GM21717 (cell line): ENCODE results near the gene ANKLE1.
A peak's percentile ranks its signal among the peaks of the same experiment; 100 is the strongest.

ENCODE experiments used
- ATAC-seq: cut with Tn5 transposase; IDR thresholded peaks from one replicate; pipeline ENCODE4 v1.9.1; 2021; ENCODE audit warnings: mild to moderate bottlenecking, moderate library complexity; ENCODE audit not compliant: unreplicated experiment

Gene ANKLE1

GRCh38 chr19:17305216-17305516 is 23.5 kb downstream of the ANKLE1 start:
- no peak for ATAC-seq

DNA sequence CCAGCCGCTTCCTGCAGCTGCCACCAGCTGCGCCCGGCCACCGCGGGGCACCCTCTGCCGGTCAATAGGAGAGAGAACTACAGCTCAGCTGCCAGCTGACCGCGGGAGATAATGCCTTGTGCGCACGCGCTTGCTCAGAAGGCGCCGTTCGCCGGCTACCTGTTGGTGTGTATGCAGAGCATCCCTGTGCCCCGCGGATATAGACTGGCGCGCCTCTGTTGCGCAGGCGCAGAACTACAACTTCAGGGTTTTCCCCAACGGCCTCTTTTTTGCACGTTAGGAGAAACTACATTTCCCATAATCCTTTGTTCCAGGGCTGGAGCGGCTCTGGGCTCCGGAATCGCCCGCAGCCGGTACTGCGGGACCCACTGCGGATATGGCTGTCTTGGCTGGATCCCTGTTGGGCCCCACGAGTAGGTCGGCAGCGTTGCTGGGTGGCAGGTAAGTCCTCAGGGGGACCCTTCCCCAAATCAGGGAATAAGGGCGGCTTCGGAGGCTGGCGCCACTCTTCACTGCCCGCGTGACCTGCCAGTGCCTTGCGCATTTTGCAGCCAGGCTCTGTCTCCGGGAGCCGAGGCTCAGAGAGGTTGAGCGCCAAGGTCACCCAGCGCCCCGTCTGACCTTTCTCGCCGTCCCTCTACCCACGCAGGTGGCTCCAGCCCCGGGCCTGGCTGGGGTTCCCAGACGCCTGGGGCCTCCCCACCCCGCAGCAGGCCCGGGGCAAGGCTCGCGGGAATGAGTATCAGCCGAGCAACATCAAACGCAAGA is 24.0 kb downstream of the ANKLE1 start, which contains the start of gene MRPL34:
Gene MRPL34 (plus strand): TSS at position 356 of the 768 bp plus-strand sequence. CDS start 21 bp downstream, at position 377.
- peak; percentile 46 for ATAC-seq

DNA sequence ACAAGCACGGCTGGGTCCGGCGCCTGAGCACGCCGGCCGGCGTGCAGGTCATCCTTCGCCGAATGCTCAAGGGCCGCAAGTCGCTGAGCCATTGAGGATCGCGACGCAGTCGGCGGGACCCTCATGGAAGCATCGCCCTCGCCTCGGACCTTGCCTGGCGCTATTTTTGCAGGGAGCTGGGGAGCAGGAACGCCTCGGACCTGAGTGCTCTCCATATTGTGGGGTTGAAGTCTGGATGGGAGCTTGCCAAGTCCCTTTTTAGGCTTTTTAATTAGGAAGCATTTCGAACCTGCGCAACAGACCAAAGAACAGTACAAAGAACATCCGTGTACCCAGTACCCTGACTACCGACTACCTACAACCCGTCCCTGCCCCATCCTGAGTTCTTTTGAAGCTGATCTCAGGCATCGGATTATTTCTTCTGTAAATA is 24.6 kb downstream of the ANKLE1 start:
- ATAC-seq: no peak

DNA sequence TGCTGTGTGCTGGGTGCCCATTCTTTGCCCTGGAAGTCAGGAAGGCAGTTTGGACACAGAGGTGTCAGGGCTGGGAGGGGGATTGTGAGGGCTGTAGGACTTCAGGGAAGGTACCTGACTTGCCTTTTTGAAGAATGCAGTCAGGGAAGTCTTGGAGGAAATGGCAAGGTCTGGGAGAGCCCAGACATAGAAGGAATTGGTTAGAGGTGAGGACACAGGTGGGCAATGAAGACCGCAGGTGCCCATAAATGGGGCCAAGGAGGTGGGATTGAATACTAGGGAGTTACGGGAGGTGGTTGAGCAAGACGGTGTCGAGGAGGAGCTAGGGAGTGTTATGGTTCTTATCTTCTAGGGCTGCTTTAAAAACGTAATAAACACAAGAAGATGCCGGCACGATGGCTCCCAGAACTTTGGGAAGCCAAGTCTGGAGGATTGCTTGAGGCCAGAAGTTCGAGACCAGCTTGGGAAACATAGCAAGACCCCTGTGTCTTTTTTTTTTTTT is 26.2 kb downstream of the ANKLE1 start:
- no peak for ATAC-seq

DNA sequence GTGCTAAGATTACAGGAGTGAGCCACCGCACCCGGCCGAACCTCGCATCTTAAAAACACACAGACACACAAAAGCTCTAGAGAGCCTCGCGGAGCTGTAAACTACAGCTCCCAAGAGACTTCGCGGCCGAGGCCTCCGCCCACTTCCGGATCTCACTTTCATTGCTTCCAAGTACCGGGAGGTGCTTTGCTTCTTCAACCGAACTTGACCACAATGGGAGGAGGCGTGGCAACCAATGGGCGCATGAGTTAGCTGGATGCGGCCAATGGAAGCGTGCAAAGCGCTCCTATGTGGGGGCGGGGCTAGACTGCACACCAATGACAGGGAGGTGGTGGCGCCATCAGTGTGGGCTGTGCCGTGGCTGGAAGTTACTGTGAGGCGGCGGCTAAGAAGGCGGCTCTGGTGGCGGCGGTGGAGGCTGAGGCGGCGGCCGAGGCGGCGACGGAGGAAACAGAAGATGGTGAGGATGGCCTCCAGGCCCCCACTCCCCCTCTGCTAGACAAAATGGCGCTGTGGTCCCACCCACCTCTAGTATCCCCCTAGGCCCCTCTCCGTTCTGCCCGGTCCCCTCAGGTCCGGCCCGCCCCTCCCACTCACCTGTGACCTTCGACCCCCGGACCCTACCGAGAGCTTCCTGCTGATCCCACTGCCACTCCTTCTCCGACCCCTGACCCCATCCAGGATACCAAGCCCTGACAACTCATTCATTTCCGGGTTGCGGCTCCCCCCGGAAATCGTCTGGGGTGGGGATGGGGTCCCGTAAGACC is 27.7 kb downstream of the ANKLE1 start, which contains the start of gene DDA1:
Gene DDA1 (plus strand): TSS at position 366 of the 767 bp plus-strand sequence. CDS start 92 bp downstream, at position 458.
- ATAC-seq: peak; percentile 50

- ATAC-seq: no peak
These were observed 28.3 kb downstream of the ANKLE1 start for GRCh38 chr19:17309965-17310461.

GRCh38 chr19:17311455-17312188 is 29.9 kb downstream of the ANKLE1 start:
- no peak for ATAC-seq

- ATAC-seq: no peak
These were observed 30.8 kb downstream of the ANKLE1 start for GRCh38 chr19:17312189-17313113.

GRCh38 chr19:17314007-17314593 is 32.4 kb downstream of the ANKLE1 start:
- no peak for ATAC-seq

DNA sequence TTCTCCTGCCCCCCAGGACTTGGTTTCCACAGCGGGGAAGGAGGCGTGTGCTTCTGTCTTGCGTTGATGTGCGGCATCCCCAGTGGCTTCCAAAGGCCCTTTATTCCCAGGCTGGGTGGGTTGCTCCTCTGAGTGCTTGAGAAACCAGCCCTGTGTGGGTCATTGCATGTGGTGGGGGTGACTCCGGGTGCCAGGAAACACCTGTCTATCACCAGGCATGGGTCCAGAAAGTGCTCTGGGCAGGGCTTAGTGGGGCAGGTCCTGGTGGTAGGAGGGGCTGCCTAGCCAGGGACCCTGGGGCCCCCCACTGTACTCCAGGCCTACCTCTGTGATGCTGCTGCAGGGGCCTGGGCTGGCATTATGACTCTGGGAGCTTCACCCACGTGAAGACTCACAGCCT is 37.3 kb downstream of the ANKLE1 start:
- ATAC-seq: no peak

DNA sequence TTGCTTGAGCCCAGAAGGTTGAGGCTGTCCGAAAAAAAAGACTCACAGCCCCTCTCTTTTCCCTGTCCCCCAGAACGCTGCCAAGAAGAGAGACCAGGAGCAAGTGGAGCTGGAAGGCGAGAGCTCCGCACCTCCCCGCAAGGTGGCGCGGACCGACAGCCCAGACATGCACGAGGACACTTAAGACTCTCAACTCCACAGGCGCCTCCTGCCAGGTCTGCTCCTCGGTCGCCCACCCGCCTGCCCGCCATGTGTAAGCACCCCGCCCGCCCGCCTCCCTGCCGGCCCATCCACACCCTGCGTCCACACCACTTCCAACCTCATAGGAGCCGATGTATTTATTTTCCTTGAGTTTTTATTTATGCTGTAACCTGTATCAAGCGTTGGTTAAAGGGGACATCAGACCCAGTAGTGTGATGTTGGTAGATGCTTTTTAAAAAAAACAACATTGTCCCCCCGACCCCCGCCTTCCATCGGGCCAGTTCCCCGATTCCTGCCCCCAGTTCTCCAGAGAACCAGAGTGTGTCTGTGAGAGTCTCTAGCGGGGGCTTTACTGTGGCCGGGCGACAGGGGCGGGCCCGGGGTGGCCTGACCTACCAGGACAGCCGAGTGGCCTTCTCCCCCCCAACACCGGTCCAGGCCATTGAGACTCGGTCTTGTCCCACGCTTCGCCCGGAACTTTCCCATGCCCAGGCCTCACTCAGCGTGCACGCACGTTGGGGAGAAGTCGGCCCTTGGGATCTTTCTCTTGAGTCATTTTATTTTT is 38.0 kb downstream of the ANKLE1 start:
- no peak for ATAC-seq

DNA sequence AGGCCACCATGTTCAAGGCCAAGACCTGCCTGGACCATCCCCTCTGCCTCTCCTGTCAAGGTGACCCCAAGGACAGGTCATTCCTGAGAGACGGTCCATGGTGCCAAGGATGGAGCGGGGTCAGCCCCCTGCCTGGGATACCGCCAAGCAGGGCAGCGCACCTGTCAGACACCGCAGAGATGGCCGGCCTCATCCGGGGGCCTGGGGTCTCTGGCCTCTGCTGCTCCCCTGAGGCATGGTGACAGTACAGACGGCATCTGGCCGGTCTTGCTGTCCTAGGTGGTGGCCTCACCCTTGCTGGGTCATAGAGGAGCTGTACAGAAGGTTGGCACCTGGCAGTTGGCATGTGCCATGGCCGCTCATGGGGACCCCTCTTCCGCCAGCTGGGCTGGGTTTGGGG is 38.7 kb downstream of the ANKLE1 start:
- no peak for ATAC-seq

DNA sequence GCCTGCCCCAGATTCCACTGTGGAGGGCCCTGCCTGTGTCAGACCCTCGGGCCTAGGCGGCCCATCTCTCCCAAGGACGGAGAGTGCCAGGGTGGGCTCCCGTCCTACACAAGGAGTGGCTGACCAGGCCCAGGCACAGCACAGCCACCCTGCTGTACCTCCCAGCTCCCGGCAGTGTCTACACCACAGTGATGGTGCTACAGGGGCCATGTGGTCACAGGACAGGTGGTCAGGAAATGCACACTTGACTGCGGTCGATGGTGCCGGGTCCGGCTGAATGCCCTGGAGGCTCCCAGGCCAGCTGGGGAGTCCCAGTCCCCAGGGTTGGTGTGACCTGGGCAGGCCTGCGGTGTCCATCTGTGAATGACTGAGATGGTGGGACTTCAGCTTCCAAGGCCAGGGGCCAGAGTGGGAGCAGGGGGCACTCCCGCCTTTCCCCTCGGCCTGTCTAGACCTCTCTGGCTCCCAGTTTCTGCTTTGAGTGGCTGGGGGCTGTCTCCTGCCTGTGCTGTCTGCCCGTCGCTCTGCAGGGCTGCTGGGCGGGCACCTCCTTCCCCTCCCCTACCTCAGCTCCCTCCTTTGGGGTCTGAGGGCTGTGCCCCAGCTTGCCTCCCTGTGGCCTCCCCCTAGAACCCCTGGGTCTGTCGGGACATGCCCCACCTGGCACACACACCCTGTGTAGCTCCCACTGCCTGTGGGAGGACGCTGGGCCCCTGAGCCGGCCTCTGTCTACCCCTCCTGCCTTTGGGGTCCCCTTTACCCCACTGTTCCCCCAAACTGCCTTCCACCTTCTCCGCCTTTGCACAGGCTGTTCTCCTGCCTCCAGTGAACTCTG is 40.2 kb downstream of the ANKLE1 start:
- ATAC-seq: no peak

- no peak for ATAC-seq
These were observed 41.2 kb downstream of the ANKLE1 start for GRCh38 chr19:17322854-17323253.

DNA sequence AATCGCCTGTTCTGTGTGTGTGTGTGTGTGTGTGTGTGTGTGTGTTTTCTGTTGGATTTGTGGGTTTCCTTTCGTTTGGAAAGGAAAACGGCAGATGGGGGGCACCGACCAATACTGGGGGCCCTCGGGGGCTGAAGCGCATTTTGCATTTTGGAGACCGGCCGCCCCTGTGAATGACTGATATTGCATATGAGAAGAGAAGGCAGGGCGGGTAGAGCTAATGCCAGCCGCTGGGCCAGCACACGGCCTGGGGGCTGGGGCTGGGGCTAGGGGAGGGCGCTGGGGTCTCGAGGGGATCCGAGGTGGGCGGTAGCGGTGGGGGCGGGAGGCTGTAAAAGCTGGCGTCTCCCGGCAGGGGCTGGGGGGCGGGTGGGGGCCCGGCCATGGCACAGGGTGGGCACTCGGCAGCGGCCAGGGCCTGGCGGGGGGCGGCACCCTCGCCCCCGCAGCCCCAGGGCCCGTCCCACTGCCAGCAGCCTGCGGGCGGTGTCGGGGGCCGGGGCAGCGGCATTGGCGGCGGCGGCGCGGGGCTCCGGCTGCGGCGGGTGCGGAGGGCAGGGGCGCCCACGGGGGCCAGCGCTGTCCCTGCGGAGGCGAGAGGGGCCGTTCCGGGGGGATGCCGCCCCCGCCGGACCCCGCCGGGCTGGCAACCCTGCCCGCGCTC is 41.7 kb downstream of the ANKLE1 start:
- no peak for ATAC-seq

DNA sequence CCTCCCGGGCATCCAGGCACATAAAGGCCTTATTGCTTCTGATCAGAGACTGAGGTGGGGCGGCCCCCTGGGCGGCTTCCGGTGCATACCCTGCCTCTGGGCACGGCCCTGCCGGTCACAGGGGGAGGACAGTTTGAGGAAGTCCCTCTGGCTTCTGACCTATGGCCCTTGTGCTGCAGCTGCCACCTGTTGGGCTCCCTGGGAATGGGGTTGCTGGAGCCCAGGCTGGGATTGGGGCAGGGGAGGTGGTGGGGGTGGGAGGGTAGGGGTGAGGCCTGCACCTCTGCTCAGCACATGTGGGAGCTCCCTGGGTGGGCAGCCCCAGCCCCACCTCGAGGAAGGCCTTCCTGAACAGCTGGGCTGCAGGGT is 42.2 kb downstream of the ANKLE1 start:
- ATAC-seq: no peak

- no peak for ATAC-seq
These were observed 42.8 kb downstream of the ANKLE1 start for GRCh38 chr19:17324357-17325114.
